LNCAP (cell line): ENCODE measurements around the gene GPC6.

ENCODE experiments used
- CTCF ChIP-seq: fragments of 450-650 bp; IDR thresholded peaks from 2 replicates; pipeline ENCODE4 v1.5.1; 2017; ENCODE audit warnings: mild to moderate bottlenecking

The GPC6 gene

GRCh38 chr13:94154367-94154766 lies 927.8 kb downstream of the GPC6 start:
- TF ChIP-seq CTCF, result no peak

GRCh38 chr13:94157705-94158218 lies 931.2 kb downstream of the GPC6 start:
- TF ChIP-seq CTCF, result no peak

- TF ChIP-seq CTCF, result no peak
Measured at GRCh38 chr13:94160875-94161274, 934.3 kb downstream of the GPC6 start.

GRCh38 chr13:94162289-94162688 lies 935.7 kb downstream of the GPC6 start:
- TF ChIP-seq CTCF, result no peak

- TF ChIP-seq CTCF, result no peak
Measured at GRCh38 chr13:94163535-94163934, 936.9 kb downstream of the GPC6 start.

- TF ChIP-seq CTCF, result no peak
Measured at GRCh38 chr13:94168783-94169453, 942.3 kb downstream of the GPC6 start.

GRCh38 chr13:94169454-94170144 lies 943.0 kb downstream of the GPC6 start:
- TF ChIP-seq CTCF, result no peak
